Mesothelial cell of epicardium (in vitro differentiated cells): ENCODE data around the gene ATXN7L1. TPM values are rescaled to one million over a fixed set of nuclear protein-coding genes. Genes with fewer than 3 reads are reported as not detected.

Experiments
- DNase-seq, 2 experiments: peaks; one replicate each; pipeline ENCODE4 v3.0.0; 2021; ENCODE audit warnings: low spot score in 2 of 2; ENCODE audit not compliant: unreplicated experiment in 2 of 2
- H3K27ac Mint-ChIP-seq: 2 replicates; pipeline ENCODE4 v1.8.0; 2021; ENCODE audit warnings: mixed read lengths
- H3K27me3 Mint-ChIP-seq: 2 replicates; pipeline ENCODE4 v1.8.0; 2021; ENCODE audit warnings: low read depth, mixed read lengths
- H3K36me3 Mint-ChIP-seq: 2 replicates; pipeline ENCODE4 v1.8.0; 2021; ENCODE audit warnings: mixed read lengths
- H3K4me1 Mint-ChIP-seq: 2 replicates; pipeline ENCODE4 v1.8.0; 2021; ENCODE audit warnings: mixed read lengths
- H3K4me3 Mint-ChIP-seq: 2 replicates; pipeline ENCODE4 v1.8.0; 2021; ENCODE audit warnings: mild to moderate bottlenecking, moderate library complexity, mixed read lengths
- H3K9me3 Mint-ChIP-seq: 2 replicates; pipeline ENCODE4 v1.8.0; 2021; ENCODE audit warnings: mixed read lengths
- CTCF ChIP-seq: fragments of 200-600 bp; sonication (generic); IDR thresholded peaks from one replicate; pipeline ENCODE4 v1.5.0; 2021; ENCODE audit warnings: antibody characterized with exemption; ENCODE audit not compliant: unreplicated experiment
- total RNA-seq: library from RNA; stranded (reverse); gene quantifications from 3 replicates; pipeline ENCODE4 v1.2.1, GENCODE V29; 2021

Gene ATXN7L1
- total RNA-seq, 1 donor from 2014 or later, result 18.0 TPM

GRCh38 chr7:105837765-105838626 lies 38.4 kb downstream of the ATXN7L1 start:
- Mint-ChIP-seq H3K9me3 (peaks cover 5% of the 10 kb centered on the region), H3K36me3 (peaks cover 6% of the 10 kb centered on the region), H3K4me1 (peaks cover 6% of the 10 kb centered on the region), H3K27ac (no peak overlapping the region), H3K27me3 (no peaks in the 10 kb centered on the region), H3K4me3 (no peak overlapping the region)
- DNase-seq, result no peak
- no peak for TF ChIP-seq CTCF

GRCh38 chr7:105835441-105835840 lies 41.0 kb downstream of the ATXN7L1 start:
- no peak overlapping the region for H3K27ac Mint-ChIP-seq
- H3K4me3 Mint-ChIP-seq, result no peak overlapping the region
- DNase-seq, result no peak
- H3K36me3 Mint-ChIP-seq, result peaks cover 6% of the 10 kb centered on the region
- peaks cover 5% of the 10 kb centered on the region for H3K9me3 Mint-ChIP-seq
- TF ChIP-seq CTCF, result no peak
- H3K27me3 Mint-ChIP-seq, result no peaks in the 10 kb centered on the region
- peaks cover 19% of the 10 kb centered on the region for H3K4me1 Mint-ChIP-seq

- H3K4me3 Mint-ChIP-seq, result no peak overlapping the region
- H3K27ac Mint-ChIP-seq, result no peak overlapping the region
- H3K9me3 Mint-ChIP-seq, result peaks cover 5% of the 10 kb centered on the region
- DNase-seq, result no peak
- H3K36me3 Mint-ChIP-seq, result peaks cover 6% of the 10 kb centered on the region
- no peak for TF ChIP-seq CTCF
- no peaks in the 10 kb centered on the region for H3K27me3 Mint-ChIP-seq
- peaks cover 26% of the 10 kb centered on the region for H3K4me1 Mint-ChIP-seq
Measured at GRCh38 chr7:105831824-105832535, 44.4 kb downstream of the ATXN7L1 start.

GRCh38 chr7:105831302-105831620 lies 45.1 kb downstream of the ATXN7L1 start:
- peaks cover 26% of the 10 kb centered on the region for H3K4me1 Mint-ChIP-seq
- no peak overlapping the region for H3K4me3 Mint-ChIP-seq
- H3K27me3 Mint-ChIP-seq, result no peaks in the 10 kb centered on the region
- TF ChIP-seq CTCF, result no peak
- H3K27ac Mint-ChIP-seq, result no peak overlapping the region
- H3K9me3 Mint-ChIP-seq, result peaks cover 5% of the 10 kb centered on the region
- H3K36me3 Mint-ChIP-seq, result peaks cover 6% of the 10 kb centered on the region
- DNase-seq, result no peak

GRCh38 chr7:105830405-105831301 lies 45.7 kb downstream of the ATXN7L1 start:
- H3K4me3 Mint-ChIP-seq, result no peak overlapping the region
- H3K36me3 Mint-ChIP-seq, result peaks cover 6% of the 10 kb centered on the region
- peaks cover 5% of the 10 kb centered on the region for H3K9me3 Mint-ChIP-seq
- H3K27ac Mint-ChIP-seq, result no peak overlapping the region
- H3K4me1 Mint-ChIP-seq, result peaks cover 26% of the 10 kb centered on the region
- no peak for DNase-seq
- no peak for TF ChIP-seq CTCF
- no peaks in the 10 kb centered on the region for H3K27me3 Mint-ChIP-seq
